Measurements from ENCODE around the gene KAT5.

DNA sequence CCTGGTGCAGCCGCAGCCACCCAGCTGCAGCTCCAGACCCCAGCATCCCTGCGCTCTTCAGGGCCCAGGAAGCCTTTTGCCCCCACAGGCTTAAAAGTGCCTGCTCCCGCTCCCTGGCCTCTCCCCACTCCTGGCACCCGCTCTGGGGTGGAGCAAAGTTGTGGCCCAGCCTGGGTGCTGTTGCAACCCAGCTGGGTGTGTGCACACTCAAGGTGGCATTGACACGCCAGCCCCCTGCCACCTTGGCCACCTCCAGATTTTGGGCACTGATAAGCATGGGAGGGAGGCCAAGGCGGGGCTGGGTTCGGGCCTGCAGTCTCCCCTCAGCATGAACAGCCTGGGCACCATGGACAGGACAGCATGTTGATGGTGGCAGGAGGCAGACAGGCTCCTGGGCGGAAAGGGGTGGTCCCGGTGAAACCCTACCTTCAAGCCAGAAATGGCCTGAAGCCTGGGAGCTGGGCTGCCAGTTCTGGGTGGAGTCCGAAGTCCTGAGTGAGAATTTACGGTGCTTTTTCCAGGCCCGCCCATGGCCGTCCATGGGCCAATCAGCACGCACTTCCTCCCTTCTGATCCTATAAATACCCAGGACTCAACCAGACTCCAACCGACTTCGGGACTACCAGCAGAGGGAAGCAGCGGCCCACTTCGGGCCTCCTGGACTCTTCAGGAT, 32.1 kb downstream of the KAT5 start:
- TF ChIP-seq, protein P1, sequence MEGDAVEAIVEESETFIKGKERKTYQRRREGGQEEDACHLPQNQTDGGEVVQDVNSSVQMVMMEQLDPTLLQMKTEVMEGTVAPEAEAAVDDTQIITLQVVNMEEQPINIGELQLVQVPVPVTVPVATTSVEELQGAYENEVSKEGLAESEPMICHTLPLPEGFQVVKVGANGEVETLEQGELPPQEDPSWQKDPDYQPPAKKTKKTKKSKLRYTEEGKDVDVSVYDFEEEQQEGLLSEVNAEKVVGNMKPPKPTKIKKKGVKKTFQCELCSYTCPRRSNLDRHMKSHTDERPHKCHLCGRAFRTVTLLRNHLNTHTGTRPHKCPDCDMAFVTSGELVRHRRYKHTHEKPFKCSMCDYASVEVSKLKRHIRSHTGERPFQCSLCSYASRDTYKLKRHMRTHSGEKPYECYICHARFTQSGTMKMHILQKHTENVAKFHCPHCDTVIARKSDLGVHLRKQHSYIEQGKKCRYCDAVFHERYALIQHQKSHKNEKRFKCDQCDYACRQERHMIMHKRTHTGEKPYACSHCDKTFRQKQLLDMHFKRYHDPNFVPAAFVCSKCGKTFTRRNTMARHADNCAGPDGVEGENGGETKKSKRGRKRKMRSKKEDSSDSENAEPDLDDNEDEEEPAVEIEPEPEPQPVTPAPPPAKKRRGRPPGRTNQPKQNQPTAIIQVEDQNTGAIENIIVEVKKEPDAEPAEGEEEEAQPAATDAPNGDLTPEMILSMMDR (conservative IDR thresholded peaks at IDR 0.05; ENCODE audit: low read depth, low read length), result peak; percentile 33; the same call in 1 of the 2 replicates
- no peak for TF ChIP-seq MXI1 (IDR thresholded peaks at IDR 0.05; ENCODE audit: borderline replicate concordance, low read depth, low read length)
- no peak for TF ChIP-seq RCOR1 (IDR thresholded peaks at IDR 0.05; ENCODE audit: insufficient replicate concordance, low read length)
- no peak for TF ChIP-seq CEBPB (IDR thresholded peaks at IDR 0.05; ENCODE audit: low read depth, low read length)
- TF ChIP-seq POLR2A (IDR thresholded peaks at IDR 0.05; ENCODE audit: low read depth, low read length), result no peak
- TF ChIP-seq RAD21 (IDR thresholded peaks at IDR 0.05; ENCODE audit: low read length), result no peak
